GM12878 (cell line): ENCODE measurements around the gene MAPK13. TPM values are rescaled to one million over a fixed set of nuclear protein-coding genes. Genes with fewer than 3 reads are reported as not detected.

Experiments used
- ATAC-seq: fragments of 200-7000 bp; cut with Tn5 transposase; 3 replicates; pipeline ENCODE4 v1.9.1; 2020; ENCODE audit warnings: mild to moderate bottlenecking, moderate library complexity
- BruUV-seq: library from RNA; stranded (reverse); fragments of 400-500 nt; replicated peaks from 2 replicates; lab custom pipeline; 2021; lab: Mats Ljungman, UMichigan
- CTCF ChIA-PET: fragments of 300-600 bp; sonication (Branson Sonifier 250); formaldehyde crosslinking; extraction: SDS; loops from one replicate; lab custom pipeline; 2021; ENCODE audit warnings: inconsistent platforms; lab: Yijun Ruan, JAX
- POLR2A ChIA-PET: fragments of 350-600 bp; formaldehyde crosslinking; extraction: SDS; loops from one replicate; lab custom pipeline; 2021; ENCODE audit warnings: inconsistent platforms; lab: Charles Lee
- RAD21 ChIA-PET: fragments of 300-600 bp; sonication (Branson Sonifier 250); formaldehyde crosslinking; loops from one replicate; lab custom pipeline; 2023; ENCODE audit warnings: antibody characterized with exemption; ENCODE audit not compliant: unreplicated experiment; lab: Charles Lee
- SMC1A ChIA-PET: fragments of 300-600 bp; sonication (Branson Sonifier 250); formaldehyde crosslinking; loops from one replicate; lab custom pipeline; 2023; ENCODE audit not compliant: unreplicated experiment, uncharacterized antibody; lab: Charles Lee
- DNase-seq: peaks from one replicate; pipeline ENCODE4 v3.0.0-alpha.2; 2011; ENCODE audit warnings: low read depth, low spot score
- FAIRE-seq: peaks from 3 replicates; lab custom pipeline; 2011; peaks lifted over from hg19 to GRCh38; lab: Jason Lieb, UNC
- H2AFZ ChIP-seq: 2 replicates; pipeline ENCODE4 v1.6.0; 2011; ENCODE audit warnings: low read depth, low read length, control low read depth; ENCODE audit not compliant: control insufficient read depth
- H3K27ac ChIP-seq: 2 replicates; pipeline ENCODE4 v1.5.1; 2011; ENCODE audit warnings: control low read depth; ENCODE audit not compliant: control insufficient read depth, insufficient read depth
- H3K27me3 ChIP-seq, 2 experiments: replicated peaks in 1 of 2; 2 replicates each; pipeline versions ENCODE4 v1.6.0 to v1.6.1; 2011; ENCODE audit warnings: low read length in 1 of 2; ENCODE audit not compliant: control insufficient read depth in 2 of 2, insufficient read depth in 2 of 2
- H3K36me3 ChIP-seq, 2 experiments: 2 replicates each; pipeline ENCODE4 v1.5.1; 2011; ENCODE audit warnings: low read length in 1 of 2; ENCODE audit not compliant: control insufficient read depth in 2 of 2, insufficient read depth in 2 of 2
- H3K4me1 ChIP-seq: 2 replicates; pipeline ENCODE4 v1.6.1; 2011; ENCODE audit warnings: mild to moderate bottlenecking, low read length, moderate library complexity, mixed read lengths; ENCODE audit not compliant: control insufficient read depth, insufficient read depth
- H3K4me2 ChIP-seq: 2 replicates; pipeline ENCODE4 v1.6.0; 2011; ENCODE audit warnings: control low read depth; ENCODE audit not compliant: control insufficient read depth, insufficient read depth
- H3K4me3 ChIP-seq: fragments of 200-600 bp; sonication (generic); 2 replicates; pipeline ENCODE4 v1.5.1; 2016
- H3K79me2 ChIP-seq: 2 replicates; pipeline ENCODE4 v1.6.0; 2011; ENCODE audit warnings: low read length; ENCODE audit not compliant: control insufficient read depth, insufficient read depth
- H3K9ac ChIP-seq: 2 replicates; pipeline ENCODE4 v1.8.0; 2011; ENCODE audit warnings: low read length, control low read depth, mixed read lengths; ENCODE audit not compliant: control insufficient read depth, insufficient read depth
- H3K9me3 ChIP-seq: replicated peaks from 3 replicates; pipeline ENCODE4 v1.5.1; 2011; ENCODE audit warnings: mild to moderate bottlenecking, low read length; ENCODE audit not compliant: control insufficient read depth, insufficient read depth
- H4K20me1 ChIP-seq: 2 replicates; pipeline ENCODE4 v1.6.0; 2011; ENCODE audit not compliant: control insufficient read depth, insufficient read depth
- CBX5 ChIP-seq: sonication (generic); IDR thresholded peaks from 2 replicates; pipeline ENCODE4 v1.6.1; 2016; ENCODE audit warnings: low read depth, moderate library complexity, mild to moderate bottlenecking, inconsistent platforms
- CEBPB ChIP-seq, 2 experiments: fragments of 150-350 bp in 1 of 2; IDR thresholded peaks; 2 replicates each; pipeline ENCODE4 v1.6.1; 2012 to 2014; ENCODE audit warnings: low read depth in 2 of 2, low read length in 2 of 2, borderline replicate concordance in 1 of 2, inconsistent platforms in 1 of 2
- ELK1 ChIP-seq: IDR thresholded peaks from 2 replicates; pipeline ENCODE4 v1.6.1; 2012; ENCODE audit warnings: low read depth, low read length, improper control_type of control experiment
- MYB ChIP-seq: fragments of 150-350 bp; IDR thresholded peaks from 2 replicates; pipeline ENCODE4 v1.6.1; 2014; ENCODE audit warnings: mild to moderate bottlenecking, low read depth, low read length, borderline replicate concordance
- NKRF ChIP-seq: fragments of 450-650 bp; conservative IDR thresholded peaks from 2 replicates; pipeline ENCODE4 v1.6.1; 2017; ENCODE audit warnings: mild to moderate bottlenecking, moderate library complexity
- RFX5 ChIP-seq: IDR thresholded peaks from 2 replicates; pipeline ENCODE4 v1.6.1; 2011; ENCODE audit warnings: low read depth, low read length, improper control_type of control experiment
- WGBS: methylation state at CpG from one replicate; pipeline ENCODE4 v1.1.6; 2016; ENCODE audit warnings: low lambda C conversion rate; ENCODE audit not compliant: insufficient replicate concordance, insufficient coverage; ENCODE audit errors: missing lambda C conversion rate; 5-methylcytosine and 5-hydroxymethylcytosine counted together
- in situ Hi-C: fragments of 300-500 bp; cut with MboI; formaldehyde crosslinking; loops from 9 replicates; pipeline ENCODE4 v1.14.3; 2018; ENCODE audit warnings: mixed read lengths
- intact Hi-C: fragments of 100-400 bp; cut with micrococcal nuclease; formaldehyde crosslinking; loops from one replicate; pipeline ENCODE4 v1.14.2; 2022; ENCODE audit not compliant: unreplicated experiment
- polyA plus RNA-seq, 11 experiments: library from polyadenylated mRNA; depleted of rRNA in 4 of 11; unstranded in 6 of 11; stranded (reverse) in 5 of 11; fragments of >200 nt; fragmentation: Nextera tagmentation in 4 of 11; fragmentation: Illumina TruSeq in 1 of 11; extraction: Ambion mirVana in 4 of 11; extraction: Trizol in 1 of 11; gene quantifications; 1 replicate in 1 of 11; 2 replicates in 10 of 11; pipeline versions ENCODE4 v1.2.1 to v1.2.3, GENCODE V29; 2011 to 2016; ENCODE audit warnings: inconsistent platforms in 2 of 11, missing spikeins in 2 of 11, low read depth in 1 of 11
- total RNA-seq, 4 experiments: library from RNA; depleted of rRNA in 3 of 4; stranded (reverse); fragments of >200 nt in 3 of 4; fragmentation: Illumina TruSeq in 1 of 4; extraction: Trizol in 1 of 4; gene quantifications; 2 replicates each; pipeline versions ENCODE4 v1.2.1 to v1.2.3, GENCODE V29; 2013 to 2021

Gene MAPK13
- total and polyA plus RNA-seq, 10 of the 15 experiments (the other 5 are each of a cell fraction or from before 2014, with no cell fraction given), result 1.8 to 48.0 (median 37.5) TPM

- WGBS, result 82% methylated on average over 12 of the region's 12 CpGs
- POLR2A ChIA-PET, result interaction anchor here (0.5 to 1.5 kb wide), 2 partner anchors 15 to 21 kb away, joined by 3 read pairs; no protein-coding TSS in a partner anchor
- intact Hi-C loops, result no loop called here
Measured at GRCh38 chr6:36136551-36136950, 6.2 kb downstream of the MAPK13 start.

More at GRCh38 chr6:36136551-36136950, 6.2 kb downstream of the MAPK13 start:
- no peaks in the 10 kb centered on the region for H3K27me3 ChIP-seq
- H3K9me3 ChIP-seq, result no peaks in the 10 kb centered on the region
- no peak overlapping the region for H3K9ac ChIP-seq
- in situ Hi-C loops, result no loop called here
- H3K4me3 ChIP-seq, result no peak overlapping the region
- no peaks in the 10 kb centered on the region for H4K20me1 ChIP-seq
- RAD21 ChIA-PET, result interaction anchor here (0.8 to 1.0 kb wide), 2 partner anchors 15 to 222 kb away, joined by 3 to 5 read pairs; no protein-coding TSS in a partner anchor
- H3K36me3 ChIP-seq, result no peaks in the 10 kb centered on the region
- H2AFZ ChIP-seq, result no peak overlapping the region
- no peak overlapping the region for H3K4me2 ChIP-seq
- SMC1A ChIA-PET, result interaction anchor here (1.0 to 1.2 kb wide), 2 partner anchors 24 to 55 kb away, joined by 3 to 5 read pairs; no protein-coding TSS in a partner anchor
- CTCF ChIA-PET, result interaction anchor here (0.5 kb wide), 1 partner anchor 24 kb away, joined by 4 read pairs; no protein-coding TSS in a partner anchor
- no TSS peak for BruUV-seq
- ATAC-seq, result no peak
- no peak for DNase-seq
- H3K79me2 ChIP-seq, result no peaks in the 10 kb centered on the region
- FAIRE-seq, result no peak
- no peak overlapping the region for H3K27ac ChIP-seq
- no peak for TF ChIP-seq NKRF
- no peak for TF ChIP-seq ELK1
- no peak for TF ChIP-seq MYB
- TF ChIP-seq CBX5, result no peak
- TF ChIP-seq RFX5, result no peak
- no peak for TF ChIP-seq CEBPB (IDR thresholded peaks at IDR 0.05; ENCODE audit: borderline replicate concordance in 1 of 2, low read depth in 2 of 2, low read length in 2 of 2)
- peaks cover 16% of the 10 kb centered on the region for H3K4me1 ChIP-seq
